GM19099 (cell line): Measurements from ENCODE around the gene IVL.

Experiments
- POLR2A ChIP-seq: IDR thresholded peaks from 3 replicates; pipeline ENCODE4 v1.6.1; 2011; ENCODE audit warnings: low read depth; ENCODE audit not compliant: insufficient read length; ENCODE audit errors: extremely low read depth

The IVL gene

GRCh38 chr1:152960452-152961044 is 52.2 kb downstream of the IVL start:
- TF ChIP-seq POLR2A: no peak
